IMR-90 (cell line): ENCODE measurements around the gene STON2. TPM values are rescaled to one million over a fixed set of nuclear protein-coding genes. Genes with fewer than 3 reads are reported as not detected.

ENCODE experiments used
- ATAC-seq: fragments of 200-7000 bp; cut with Tn5 transposase; 2 replicates; pipeline ENCODE4 v1.9.1; 2020; ENCODE audit warnings: low read depth, mild to moderate bottlenecking, moderate library complexity
- BruUV-seq: library from RNA; stranded (reverse); fragments of 400-500 nt; replicated peaks from 2 replicates; lab custom pipeline; 2021; lab: Mats Ljungman, UMichigan
- CTCF ChIA-PET: fragments of 300-600 bp; formaldehyde crosslinking; extraction: SDS; loops from one replicate; lab custom pipeline; 2021; ENCODE audit warnings: antibody characterized with exemption; lab: Yijun Ruan, JAX
- POLR2A ChIA-PET: fragments of 300-600 bp; sonication (Branson Sonifier 250); formaldehyde crosslinking; loops from one replicate; lab custom pipeline; 2022; ENCODE audit warnings: antibody characterized with exemption; ENCODE audit not compliant: unreplicated experiment; lab: Charles Lee
- DNase-seq: peaks from one replicate; pipeline ENCODE4 v3.0.0; 2013
- H2AFZ ChIP-seq: replicated peaks from 2 replicates; pipeline ENCODE3; 2013; ENCODE audit warnings: low read length, mild to moderate bottlenecking; ENCODE audit not compliant: poor library complexity
- H2AK5ac ChIP-seq: 2 replicates; pipeline ENCODE4 v1.6.1; 2013; ENCODE audit warnings: low read depth, low read length, inconsistent platforms
- H2AK9ac ChIP-seq: replicated peaks from 2 replicates; pipeline ENCODE3; 2013; ENCODE audit warnings: mild to moderate bottlenecking, low read depth, low read length, moderate library complexity; ENCODE audit not compliant: poor library complexity
- H2BK120ac ChIP-seq: 2 replicates; pipeline ENCODE4 v1.6.1; 2013; ENCODE audit warnings: low read depth, low read length, inconsistent platforms
- H2BK15ac ChIP-seq: 3 replicates; pipeline ENCODE4 v1.6.1; 2013; ENCODE audit warnings: low read depth, low read length, inconsistent platforms
- H2BK20ac ChIP-seq: 2 replicates; pipeline ENCODE4 v1.6.1; 2013; ENCODE audit warnings: low read depth, mild to moderate bottlenecking, inconsistent platforms, low read length, moderate library complexity
- H2BK5ac ChIP-seq: 2 replicates; pipeline ENCODE4 v1.6.1; 2013; ENCODE audit warnings: mild to moderate bottlenecking, low read depth, low read length, inconsistent platforms; ENCODE audit not compliant: poor library complexity, severe bottlenecking
- H3K14ac ChIP-seq: replicated peaks from 2 replicates; pipeline ENCODE4 v1.6.1; 2013; ENCODE audit warnings: low read depth, low read length, inconsistent platforms
- H3K18ac ChIP-seq: 2 replicates; pipeline ENCODE4 v1.6.1; 2013; ENCODE audit warnings: low read depth, low read length, control low read depth
- H3K23ac ChIP-seq: 2 replicates; pipeline ENCODE4 v1.6.1; 2013; ENCODE audit warnings: low read depth, low read length, inconsistent platforms
- H3K27ac ChIP-seq: 2 replicates; pipeline ENCODE4 v1.5.1; 2013; ENCODE audit warnings: mild to moderate bottlenecking, control low read depth, low read length; ENCODE audit not compliant: insufficient read depth
- H3K27me3 ChIP-seq: 2 replicates; pipeline ENCODE4 v1.6.1; 2013; ENCODE audit warnings: low read length; ENCODE audit not compliant: control insufficient read depth, insufficient read depth
- H3K36me3 ChIP-seq: 2 replicates; pipeline ENCODE4 v1.6.1; 2013; ENCODE audit warnings: low read length, mixed read lengths; ENCODE audit not compliant: control insufficient read depth, insufficient read depth
- H3K4ac ChIP-seq: 2 replicates; pipeline ENCODE4 v1.6.1; 2013; ENCODE audit warnings: low read depth, low read length, inconsistent platforms
- H3K4me1 ChIP-seq: 2 replicates; pipeline ENCODE4 v1.6.1; 2013; ENCODE audit warnings: low read length, mixed read lengths; ENCODE audit not compliant: control insufficient read depth, insufficient read depth
- H3K4me2 ChIP-seq: 2 replicates; pipeline ENCODE4 v1.6.1; 2013; ENCODE audit warnings: low read depth, mild to moderate bottlenecking, control low read depth, low read length, moderate library complexity
- H3K4me3 ChIP-seq: 2 replicates; pipeline ENCODE4 v1.5.1; 2013; ENCODE audit warnings: low read depth, mild to moderate bottlenecking, control low read depth, low read length, moderate library complexity; ENCODE audit not compliant: insufficient read depth
- H3K56ac ChIP-seq: 2 replicates; pipeline ENCODE4 v1.6.1; 2013; ENCODE audit warnings: low read length, inconsistent platforms; ENCODE audit not compliant: insufficient read depth; ENCODE audit errors: extremely low read depth
- H3K79me1 ChIP-seq, 2 experiments: 2 replicates each; pipeline ENCODE4 v1.6.1; 2013; ENCODE audit warnings: low read length in 2 of 2, inconsistent platforms in 1 of 2, low read depth in 1 of 2
- H3K9ac ChIP-seq: 2 replicates; pipeline ENCODE4 v1.6.1; 2013; ENCODE audit warnings: low read depth, low read length, control low read depth
- H3K9me1 ChIP-seq: 2 replicates; pipeline ENCODE4 v1.6.1; 2013; ENCODE audit warnings: low read length, inconsistent platforms; ENCODE audit not compliant: insufficient read depth
- H3K9me3 ChIP-seq: 2 replicates; pipeline ENCODE4 v1.6.1; 2013; ENCODE audit warnings: low read length; ENCODE audit not compliant: control insufficient read depth, insufficient read depth
- H4K20me1 ChIP-seq: 2 replicates; pipeline ENCODE4 v1.6.1; 2013; ENCODE audit warnings: low read length, inconsistent platforms; ENCODE audit not compliant: insufficient read depth
- H4K5ac ChIP-seq: 2 replicates; pipeline ENCODE4 v1.6.1; 2013; ENCODE audit warnings: mild to moderate bottlenecking, low read depth, low read length, control low read depth
- H4K8ac ChIP-seq, 2 experiments: 2 replicates each; pipeline ENCODE4 v1.6.1; 2013; ENCODE audit warnings: low read depth in 2 of 2, low read length in 2 of 2, control low read depth in 1 of 2, inconsistent platforms in 1 of 2
- H4K91ac ChIP-seq: 2 replicates; pipeline ENCODE4 v1.6.1; 2013; ENCODE audit warnings: low read depth, low read length, inconsistent platforms; ENCODE audit not compliant: insufficient read depth
- CEBPB ChIP-seq: IDR thresholded peaks from 2 replicates; pipeline ENCODE4 v1.6.1; 2012; ENCODE audit warnings: low read depth, low read length, improper control_type of control experiment
- CHD1 ChIP-seq: IDR thresholded peaks from 2 replicates; pipeline ENCODE4 v1.6.1; 2012; ENCODE audit warnings: low read depth, low read length, improper control_type of control experiment
- ELK1 ChIP-seq: fragments of 150-350 bp; IDR thresholded peaks from 2 replicates; pipeline ENCODE4 v1.6.1; 2016; ENCODE audit warnings: low read depth, mild to moderate bottlenecking, low read length, moderate library complexity, borderline replicate concordance
- FOS ChIP-seq: fragments of 150-350 bp; IDR thresholded peaks from 2 replicates; pipeline ENCODE4 v1.6.1; 2016; ENCODE audit warnings: low read depth, low read length
- MAFK ChIP-seq: IDR thresholded peaks from 2 replicates; pipeline ENCODE4 v1.6.1; 2012; ENCODE audit warnings: low read depth, low read length, improper control_type of control experiment
- MAZ ChIP-seq: IDR thresholded peaks from 2 replicates; pipeline ENCODE4 v1.6.1; 2012; ENCODE audit warnings: low read depth, mild to moderate bottlenecking, low read length, improper control_type of control experiment, moderate library complexity, borderline replicate concordance
- MXI1 ChIP-seq: IDR thresholded peaks from 2 replicates; pipeline ENCODE4 v1.6.1; 2012; ENCODE audit warnings: low read depth, mild to moderate bottlenecking, low read length, moderate library complexity, borderline replicate concordance
- POLR2A ChIP-seq: IDR thresholded peaks from 2 replicates; pipeline ENCODE4 v1.6.1; 2012; ENCODE audit warnings: mild to moderate bottlenecking, low read depth, low read length
- WGBS, 2 experiments: methylation state at CpG; one replicate each; pipeline versions ENCODE4 v1.1.5 to v1.1.7; 2013; ENCODE audit warnings: missing lambda C conversion rate in 2 of 2; ENCODE audit not compliant: insufficient read length in 1 of 2; ENCODE audit errors: extremely low coverage in 2 of 2; 5-methylcytosine and 5-hydroxymethylcytosine counted together
- dilution Hi-C: fragments of 300-500 bp; cut with HindIII; formaldehyde crosslinking; loops from one replicate; pipeline ENCODE4 v1.14.3; 2018; ENCODE audit warnings: low sequenced_read_pairs; ENCODE audit not compliant: unreplicated experiment
- in situ Hi-C: fragments of 300-500 bp; cut with MboI; formaldehyde crosslinking; loops from 3 replicates; pipeline ENCODE4 v1.14.3; 2019; ENCODE audit warnings: low sequenced_read_pairs, inconsistent platforms, mixed read lengths
- intact Hi-C: fragments of 100-400 bp; cut with micrococcal nuclease; formaldehyde crosslinking; loops from 2 replicates; pipeline ENCODE4 v1.10.0; 2022
- polyA plus RNA-seq, 3 experiments: library from polyadenylated mRNA; depleted of rRNA; stranded (reverse); fragments of >200 nt; gene quantifications; 2 replicates each; pipeline ENCODE4 v1.2.3, GENCODE V29; 2012; ENCODE audit warnings: low replicate concordance in 1 of 3
- total RNA-seq: library from RNA; depleted of rRNA; stranded (reverse); fragments of >200 nt; gene quantifications from 2 replicates; pipeline ENCODE4 v1.2.3, GENCODE V29; 2012
- TF ChIP-seq, protein P1 (sequence below): fragments of 150-350 bp; IDR thresholded peaks from 2 replicates; pipeline ENCODE4 v1.6.1; 2017; ENCODE audit warnings: mild to moderate bottlenecking, antibody characterized with exemption, low read length, low read depth

STON2 gene
- total and polyA plus RNA-seq, 2 of the 4 experiments (the other 2 are of a cell fraction), result not detected

DNA sequence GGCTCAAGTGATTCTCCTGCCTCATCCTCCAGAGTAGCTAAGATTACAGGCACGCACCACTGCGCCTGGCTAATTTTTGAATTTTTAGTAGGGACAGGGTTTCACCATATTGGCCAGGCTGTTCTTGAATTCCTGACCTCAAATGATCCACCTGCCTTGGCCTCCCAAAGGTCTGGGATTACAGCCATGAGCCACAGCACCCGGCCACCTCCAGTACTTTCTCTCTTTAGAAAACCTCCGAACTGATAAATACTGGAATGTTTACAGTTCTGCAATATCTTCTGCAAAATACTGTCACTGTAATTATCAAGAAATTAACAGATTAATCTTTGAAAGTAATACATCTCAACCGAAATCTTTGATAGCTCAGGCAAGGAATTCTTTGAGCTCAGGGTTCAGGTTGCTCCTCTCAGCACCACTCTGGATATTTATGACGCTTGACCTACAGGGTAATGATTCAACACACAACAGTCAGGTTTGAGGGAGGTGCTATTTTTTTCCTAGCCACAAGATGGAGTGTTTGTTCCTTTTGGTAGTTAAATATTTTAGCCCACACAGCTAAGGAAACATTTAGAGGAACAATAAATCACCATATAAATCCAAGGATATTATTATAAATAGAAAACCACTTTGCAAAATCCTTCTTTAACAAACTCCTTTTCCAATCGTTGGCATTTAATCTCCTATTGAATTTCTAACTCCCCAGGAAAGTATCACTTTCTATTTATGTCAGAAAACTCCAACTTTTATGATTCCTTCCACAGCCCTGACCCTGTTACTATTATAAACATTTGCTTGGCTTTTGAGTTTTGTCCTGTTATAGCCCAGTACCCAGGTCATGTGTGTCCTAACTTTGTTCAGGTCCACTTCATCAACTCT lies 130.8 kb downstream of the STON2 start (continued):
- TF ChIP-seq, protein P1, sequence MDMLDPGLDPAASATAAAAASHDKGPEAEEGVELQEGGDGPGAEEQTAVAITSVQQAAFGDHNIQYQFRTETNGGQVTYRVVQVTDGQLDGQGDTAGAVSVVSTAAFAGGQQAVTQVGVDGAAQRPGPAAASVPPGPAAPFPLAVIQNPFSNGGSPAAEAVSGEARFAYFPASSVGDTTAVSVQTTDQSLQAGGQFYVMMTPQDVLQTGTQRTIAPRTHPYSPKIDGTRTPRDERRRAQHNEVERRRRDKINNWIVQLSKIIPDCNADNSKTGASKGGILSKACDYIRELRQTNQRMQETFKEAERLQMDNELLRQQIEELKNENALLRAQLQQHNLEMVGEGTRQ, result no peak
- no peak for TF ChIP-seq MAFK

- no TSS peak for BruUV-seq
- intact Hi-C loops (no loop called here), in situ Hi-C loops (no loop called here), dilution Hi-C loops (no loop called here)
- ATAC-seq (no peak), DNase-seq (peak; percentile 1)
- no peak overlapping the region for H3K18ac ChIP-seq
- no peaks in the 10 kb centered on the region for H3K79me1 ChIP-seq
- H3K36me3 ChIP-seq, result no peaks in the 10 kb centered on the region
- no peak overlapping the region for H4K5ac ChIP-seq
- no peak overlapping the region for H4K91ac ChIP-seq
- WGBS, 2 experiments, result no CpG with 5 or more reads among the region's 3 CpGs
- H2AK9ac ChIP-seq, result no peak overlapping the region
- CTCF ChIA-PET, result interaction anchor here (1.1 to 2.0 kb wide), 2 partner anchors 186 to 197 kb away, joined by 3 to 10 read pairs; no protein-coding TSS in a partner anchor
- no peak overlapping the region for H2BK5ac ChIP-seq
- no peak overlapping the region for H3K56ac ChIP-seq
- H3K27ac ChIP-seq, result no peak overlapping the region
- H2BK15ac ChIP-seq, result no peak overlapping the region
- no peak overlapping the region for H2BK120ac ChIP-seq
- H4K8ac ChIP-seq, result no peak overlapping the region
- TF ChIP-seq CEBPB (no peak), ELK1 (no peak), MXI1 (no peak), MAZ (no peak), FOS (no peak), CHD1 (no peak), POLR2A (no peak)
- H3K4me2 ChIP-seq, result no peak overlapping the region
- no peak overlapping the region for H2AFZ ChIP-seq
- H3K9me3 ChIP-seq, result no peaks in the 10 kb centered on the region
- H3K23ac ChIP-seq, result no peak overlapping the region
- no peak overlapping the region for H2BK20ac ChIP-seq
- no peaks in the 10 kb centered on the region; the same call in 1 of the 2 replicates for H3K27me3 ChIP-seq
- H3K4me1 ChIP-seq, result no peaks in the 10 kb centered on the region
- POLR2A ChIA-PET, result no interaction called here
- H3K9ac ChIP-seq, result no peak overlapping the region
- H3K4ac ChIP-seq, result no peak overlapping the region
- H3K4me3 ChIP-seq, result no peak overlapping the region
- no peak overlapping the region for H2AK5ac ChIP-seq
- H3K14ac ChIP-seq, result no peak overlapping the region
- no peaks in the 10 kb centered on the region for H3K9me1 ChIP-seq
- no peaks in the 10 kb centered on the region for H4K20me1 ChIP-seq
These were observed 132.1 kb downstream of the STON2 start for GRCh38 chr14:81268016-81268416.
